HG03558 (cell line): ENCODE measurements around the gene GRIN3B.

ENCODE experiments used
- ATAC-seq: cut with Tn5 transposase; IDR thresholded peaks from one replicate; pipeline ENCODE4 v1.9.1; 2021; ENCODE audit warnings: moderate number of reproducible peaks; ENCODE audit not compliant: unreplicated experiment; ENCODE audit errors: extremely low read depth

The GRIN3B gene

DNA sequence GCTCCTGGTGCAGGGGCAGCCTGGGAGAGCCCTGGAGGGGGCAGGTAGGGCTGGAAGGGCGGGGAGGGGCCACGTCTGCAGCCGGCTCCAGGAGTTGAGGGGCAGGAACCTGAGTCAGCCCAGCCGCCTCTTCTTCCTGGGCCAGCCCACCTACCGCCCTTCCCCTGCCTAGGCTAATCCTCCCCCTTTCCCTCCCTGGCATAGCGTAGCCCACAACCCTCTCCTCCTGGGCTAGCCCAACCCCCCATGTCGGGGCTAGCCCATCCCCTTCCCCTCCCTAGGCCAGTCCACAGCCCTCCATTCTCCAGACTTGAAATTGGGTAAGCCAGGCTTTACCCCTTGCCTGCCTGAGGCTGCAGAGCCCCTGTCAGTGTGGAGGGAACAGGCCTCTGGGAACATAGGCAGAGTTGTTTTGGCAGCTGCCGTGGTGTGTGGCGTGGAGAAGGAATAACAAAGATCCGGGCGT lies 36.7 kb upstream of the GRIN3B start:
- ATAC-seq, result no peak

GRCh38 chr19:964116-964520 lies 36.1 kb upstream of the GRIN3B start:
- no peak for ATAC-seq

DNA sequence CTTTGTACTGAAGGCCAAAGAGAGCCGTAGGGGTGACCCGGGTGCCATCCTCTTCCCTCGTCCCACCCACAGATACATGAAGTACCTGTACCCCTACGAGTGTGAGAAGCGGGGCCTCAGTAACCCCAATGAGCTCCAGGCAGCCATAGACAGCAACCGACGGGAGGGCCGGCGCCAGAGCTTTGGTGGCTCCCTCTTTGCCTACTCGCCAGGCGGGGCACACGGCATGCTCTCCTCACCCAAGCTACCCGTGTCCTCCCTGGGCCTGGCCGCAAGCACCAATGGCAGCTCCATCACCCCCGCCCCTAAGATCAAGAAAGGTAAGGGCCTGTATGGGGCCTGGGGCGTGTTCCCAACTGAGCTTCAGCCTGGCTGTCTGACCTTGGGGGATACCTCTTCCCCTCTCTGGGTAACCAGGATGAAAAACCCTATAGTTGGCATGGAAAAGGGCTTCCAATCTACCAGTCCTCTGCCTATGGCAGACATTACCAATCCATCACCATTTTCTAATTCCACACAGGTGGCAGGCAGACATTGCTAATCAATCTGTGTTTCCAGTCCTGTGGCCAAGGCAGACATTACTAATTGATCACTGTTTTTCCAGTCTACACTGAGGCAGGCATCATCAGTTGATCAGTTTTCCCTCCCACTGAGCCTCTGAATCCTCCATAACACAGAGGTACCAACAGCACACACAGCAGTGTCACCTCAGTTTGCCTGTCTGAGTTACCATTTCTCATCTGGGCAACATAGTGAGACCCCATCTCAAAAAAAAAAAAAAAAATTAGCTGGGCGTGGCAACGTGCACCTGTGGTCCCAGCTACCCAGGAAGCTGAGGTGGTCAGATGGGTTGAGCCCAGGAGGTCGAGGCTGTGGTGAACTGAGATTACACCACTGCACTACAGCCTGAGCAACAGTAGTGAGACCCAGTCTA lies 35.2 kb upstream of the GRIN3B start:
- no peak for ATAC-seq

GRCh38 chr19:966485-967088 lies 33.6 kb upstream of the GRIN3B start:
- no peak for ATAC-seq

- ATAC-seq, result no peak
Observed at GRCh38 chr19:970695-971094, 29.5 kb upstream of the GRIN3B start.

DNA sequence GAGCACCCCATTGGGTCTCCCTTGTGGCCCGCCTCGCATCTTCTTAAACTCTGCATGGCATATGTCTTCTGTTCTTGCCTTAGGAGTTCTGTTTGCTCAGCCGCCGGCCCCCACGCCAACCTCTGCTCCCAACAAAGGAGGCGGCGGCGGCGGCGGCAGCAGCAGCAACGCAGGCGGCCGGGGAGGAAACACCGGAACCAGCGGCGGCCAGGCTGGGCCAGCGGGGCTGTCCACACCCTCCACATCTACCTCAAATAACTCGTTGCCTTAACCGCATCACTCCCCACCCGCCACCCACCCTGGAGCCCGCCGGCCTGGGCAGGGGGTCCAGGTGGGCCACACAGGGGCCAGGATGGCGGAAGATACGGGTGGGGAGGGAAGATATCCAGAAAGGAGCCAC lies 28.4 kb upstream of the GRIN3B start:
- ATAC-seq, result no peak

DNA sequence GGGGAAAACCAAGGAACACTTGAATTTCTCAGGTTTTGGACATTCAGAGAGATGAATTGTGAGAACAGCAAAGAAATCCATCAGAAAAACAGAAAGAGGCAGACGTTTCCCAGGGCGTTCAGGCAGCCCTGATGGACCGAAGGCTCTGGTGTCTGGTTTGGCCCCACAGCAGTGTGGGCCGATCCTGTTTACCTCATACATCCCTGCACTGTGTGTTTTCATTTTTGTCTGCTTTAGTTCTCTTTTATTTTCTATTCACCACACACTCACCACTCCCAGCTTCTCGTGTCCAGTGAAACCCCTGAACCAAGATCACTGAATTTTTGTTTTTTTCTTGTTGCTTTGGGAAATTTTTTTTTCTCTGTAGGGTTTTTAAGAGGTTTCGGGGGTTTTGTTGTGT lies 27.9 kb upstream of the GRIN3B start:
- no peak for ATAC-seq

GRCh38 chr19:973726-974563 lies 26.3 kb upstream of the GRIN3B start:
- no peak for ATAC-seq

DNA sequence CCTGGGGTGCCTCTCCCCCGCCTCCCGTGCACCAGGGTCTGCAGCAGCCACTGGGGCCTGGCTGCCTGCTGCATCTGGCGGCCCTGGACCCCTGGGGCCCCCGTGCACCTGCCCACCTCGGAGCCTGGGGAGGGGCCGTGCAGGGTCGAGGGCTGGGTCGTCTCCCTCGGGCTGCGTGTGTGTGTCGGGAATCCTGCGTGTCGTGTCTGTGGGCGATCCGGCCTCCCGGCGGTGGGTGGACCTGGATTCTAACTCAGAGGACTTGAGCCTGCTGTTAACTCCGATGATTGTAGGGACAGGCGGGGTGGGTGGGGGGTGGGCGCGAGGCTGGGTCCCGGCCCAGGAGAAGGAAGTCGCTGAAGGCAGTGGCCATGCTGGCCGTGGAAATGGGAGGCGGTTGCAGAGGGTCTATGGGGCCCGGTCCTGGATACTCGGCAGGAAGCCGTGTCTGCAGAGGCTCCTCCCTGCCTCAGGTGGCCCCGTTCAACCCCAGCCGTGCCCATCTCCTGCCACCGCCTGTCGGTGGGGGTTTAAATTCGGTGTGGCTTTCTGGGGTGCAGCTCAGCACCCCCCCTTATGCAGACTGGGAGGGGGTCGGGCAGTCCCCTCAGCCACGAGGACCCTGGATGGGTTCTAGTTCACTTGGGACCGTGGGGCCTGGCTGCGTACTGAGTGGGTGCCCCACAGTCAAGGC lies 25.5 kb upstream of the GRIN3B start:
- no peak for ATAC-seq

GRCh38 chr19:976476-976875 lies 23.7 kb upstream of the GRIN3B start:
- no peak for ATAC-seq

DNA sequence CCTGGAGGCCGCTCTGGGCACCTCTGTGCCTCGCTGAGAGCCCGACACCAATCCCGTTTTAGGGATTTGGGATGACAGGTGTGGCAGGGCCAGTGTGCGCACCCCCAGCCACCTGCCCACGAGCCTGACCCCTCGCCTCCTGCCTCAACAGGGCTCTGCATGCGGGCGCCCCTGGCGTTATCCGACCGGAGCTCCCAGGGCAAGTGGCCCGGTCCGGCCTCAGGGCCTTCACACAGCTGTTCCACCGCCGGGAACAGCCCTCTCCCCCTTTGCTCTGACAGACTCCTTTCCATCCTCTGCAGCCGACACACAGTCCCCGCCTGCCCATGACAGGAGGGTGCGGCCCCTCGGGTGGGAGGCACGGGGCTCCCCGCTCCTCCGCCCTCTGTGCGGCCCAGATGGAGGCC lies 23.2 kb upstream of the GRIN3B start:
- ATAC-seq, result no peak

- no peak for ATAC-seq
Observed at GRCh38 chr19:979318-979741, 20.9 kb upstream of the GRIN3B start.

GRCh38 chr19:980133-980998 lies 19.9 kb upstream of the GRIN3B start:
- no peak for ATAC-seq

DNA sequence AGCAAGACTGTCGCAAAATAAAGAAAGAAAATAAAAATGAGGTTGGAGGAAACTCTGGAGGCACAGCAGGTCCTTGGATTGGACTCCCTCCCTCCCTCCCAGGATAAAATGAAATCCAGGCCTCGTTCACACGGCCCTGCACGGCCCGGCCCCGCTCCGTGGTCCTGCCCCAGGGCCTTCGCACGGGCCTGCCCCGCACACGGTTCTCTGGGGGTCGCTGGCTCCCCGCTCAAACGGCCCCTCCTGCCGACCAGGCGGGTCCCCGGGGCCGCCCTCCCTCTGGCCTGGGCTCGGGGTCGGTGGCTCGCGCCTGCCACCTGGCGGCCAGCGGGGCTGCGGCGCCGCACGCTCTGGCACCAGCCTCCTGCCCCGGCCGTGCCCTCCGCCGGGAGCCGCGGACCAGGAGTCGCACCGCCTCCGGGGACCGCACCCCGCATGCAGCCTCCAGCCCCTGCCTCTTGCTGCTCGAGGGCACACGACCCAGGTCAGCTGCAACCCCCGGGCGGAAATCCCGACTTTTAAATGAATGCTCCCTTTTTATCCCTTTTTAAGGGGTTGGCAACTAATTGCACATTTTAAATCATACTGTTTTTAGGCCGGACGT lies 17.6 kb upstream of the GRIN3B start:
- no peak for ATAC-seq

- peak; percentile 51 for ATAC-seq
Observed at GRCh38 chr19:984165-984967, 15.9 kb upstream of the GRIN3B start, which contains the start of gene WDR18. TSS of gene WDR18 (plus strand) at chr19:984345. CDS start at chr19:984354, 9 bp downstream.

- no peak for ATAC-seq
Observed at GRCh38 chr19:986083-986482, 14.1 kb upstream of the GRIN3B start.

- ATAC-seq, result no peak
Observed at GRCh38 chr19:988081-988480, 12.1 kb upstream of the GRIN3B start.

- no peak for ATAC-seq
Observed at GRCh38 chr19:988510-988909, 11.7 kb upstream of the GRIN3B start.
